Endodermal cell (in vitro differentiated cells): ENCODE data around the gene ENOSF1. TPM values are rescaled to one million over a fixed set of nuclear protein-coding genes. Genes with fewer than 3 reads are reported as not detected.

Source experiments
- DNase-seq: peaks from one replicate; pipeline ENCODE4 v3.0.0-alpha.2; 2017
- H3K27ac ChIP-seq: 2 replicates; pipeline ENCODE4 v1.5.1; 2013; ENCODE audit warnings: mild to moderate bottlenecking, low read depth, low read length, moderate library complexity
- H3K27me3 ChIP-seq: 2 replicates; pipeline ENCODE4 v1.6.1; 2013; ENCODE audit warnings: mild to moderate bottlenecking, low read length, moderate library complexity; ENCODE audit not compliant: insufficient read depth, control insufficient read depth, poor library complexity, severe bottlenecking
- H3K36me3 ChIP-seq: 2 replicates; pipeline ENCODE4 v1.7.0; 2013; ENCODE audit warnings: mild to moderate bottlenecking, low read length, moderate library complexity; ENCODE audit not compliant: control insufficient read depth, insufficient read depth
- H3K4me1 ChIP-seq: one replicate; pipeline ENCODE4 v1.7.0; 2013; ENCODE audit warnings: low read length; ENCODE audit not compliant: control insufficient read depth, insufficient read depth
- H3K4me3 ChIP-seq: 2 replicates; pipeline ENCODE4 v1.5.1; 2013; ENCODE audit warnings: mild to moderate bottlenecking, low read length, moderate library complexity
- H3K9ac ChIP-seq: 2 replicates; pipeline ENCODE4 v1.6.1; 2013; ENCODE audit warnings: mild to moderate bottlenecking, low read length, moderate library complexity; ENCODE audit not compliant: poor library complexity, severe bottlenecking; ENCODE audit errors: extremely low read depth
- H3K9me3 ChIP-seq: 2 replicates; pipeline ENCODE4 v1.6.1; 2013; ENCODE audit warnings: mild to moderate bottlenecking, low read length, moderate library complexity; ENCODE audit not compliant: control insufficient read depth
- H3K27ac Mint-ChIP-seq: 2 replicates; pipeline ENCODE4 v1.8.0; 2020; ENCODE audit warnings: mixed read lengths
- H3K27me3 Mint-ChIP-seq: 2 replicates; pipeline ENCODE4 v1.8.0; 2021; ENCODE audit warnings: mild to moderate bottlenecking, mixed read lengths; ENCODE audit not compliant: insufficient read depth
- H3K36me3 Mint-ChIP-seq: 2 replicates; pipeline ENCODE4 v1.8.0; 2020; ENCODE audit warnings: low read depth, mixed read lengths
- H3K4me1 Mint-ChIP-seq: 2 replicates; pipeline ENCODE4 v1.8.0; 2020; ENCODE audit warnings: mixed read lengths
- H3K4me3 Mint-ChIP-seq: 2 replicates; pipeline ENCODE4 v1.8.0; 2020; ENCODE audit warnings: mild to moderate bottlenecking, moderate library complexity, mixed read lengths
- H3K9me3 Mint-ChIP-seq: 2 replicates; pipeline ENCODE4 v1.8.0; 2020; ENCODE audit warnings: mild to moderate bottlenecking, mixed read lengths
- CTCF ChIP-seq: fragments of 200-600 bp; sonication (generic); conservative IDR thresholded peaks from 2 replicates; pipeline ENCODE4 v1.5.0; 2021; ENCODE audit warnings: antibody characterized with exemption, mild to moderate bottlenecking
- WGBS, 2 experiments: methylation state at CpG; one replicate each; pipeline versions ENCODE4 v1.1.5 to v1.1.7; 2013; ENCODE audit warnings: missing lambda C conversion rate in 2 of 2, mixed read lengths in 1 of 2; ENCODE audit not compliant: insufficient coverage in 1 of 2, insufficient read length in 1 of 2; 5-methylcytosine and 5-hydroxymethylcytosine counted together
- total RNA-seq, 2 donors: library from RNA; stranded (reverse); fragmentation: NEBNext Ultra II Directional in 1 of 2; extraction: Animal tissue kit (Norgen Biotek cat#: 25700) in 1 of 2; gene quantifications; 2 replicates in 1 of 2; 3 replicates in 1 of 2; pipeline ENCODE4 v1.2.1, GENCODE V29; 2021

The ENOSF1 gene
- total RNA-seq, 2 donors from 2014 or later = 85.7 to 89.5 TPM

GRCh38 chr18:652131-652530 lies 60.3 kb downstream of the ENOSF1 start:
- H3K27ac Mint-ChIP-seq = no peak overlapping the region
- H3K36me3 Mint-ChIP-seq = no peaks in the 10 kb centered on the region
- H3K4me1 Mint-ChIP-seq = peaks cover 10% of the 10 kb centered on the region
- H3K27me3 ChIP-seq = no peaks in the 10 kb centered on the region
- no peaks in the 10 kb centered on the region for H3K36me3 ChIP-seq
- H3K27ac ChIP-seq = no peak overlapping the region
- no peak overlapping the region for H3K4me3 Mint-ChIP-seq
- 64 to 91% methylated on average over 2 to 4 of the region's 4 CpGs for WGBS, 2 experiments
- DNase-seq = no peak
- no peak for TF ChIP-seq CTCF
- H3K9me3 ChIP-seq = no peaks in the 10 kb centered on the region
- H3K4me1 ChIP-seq = no peaks in the 10 kb centered on the region
- no peaks in the 10 kb centered on the region for H3K27me3 Mint-ChIP-seq
- H3K4me3 ChIP-seq = no peak overlapping the region
- H3K9ac ChIP-seq = no peak overlapping the region
- H3K9me3 Mint-ChIP-seq = no peaks in the 10 kb centered on the region

- Histone ChIP-seq H3K36me3 (no peaks in the 10 kb centered on the region), H3K9me3 (no peaks in the 10 kb centered on the region), H3K9ac (no peak overlapping the region), H3K27me3 (no peaks in the 10 kb centered on the region), H3K27ac (no peak overlapping the region), H3K4me3 (no peak overlapping the region), H3K4me1 (no peaks in the 10 kb centered on the region)
- Mint-ChIP-seq H3K4me1 (peaks cover 5% of the 10 kb centered on the region), H3K27me3 (peaks cover 1% of the 10 kb centered on the region), H3K9me3 (no peaks in the 10 kb centered on the region), H3K36me3 (no peaks in the 10 kb centered on the region), H3K27ac (no peak overlapping the region), H3K4me3 (no peak overlapping the region)
- DNase-seq = no peak
- 85% methylated on average over 4 to 6 of the region's 6 CpGs for WGBS, 2 experiments
- no peak for TF ChIP-seq CTCF
Measured at GRCh38 chr18:650428-650858, 62.0 kb downstream of the ENOSF1 start.

- no peaks in the 10 kb centered on the region for H3K36me3 ChIP-seq
- H3K27me3 Mint-ChIP-seq = peaks cover 1% of the 10 kb centered on the region
- H3K4me1 Mint-ChIP-seq = peaks cover 4% of the 10 kb centered on the region
- DNase-seq = no peak
- no peaks in the 10 kb centered on the region for H3K9me3 Mint-ChIP-seq
- no peak overlapping the region for H3K9ac ChIP-seq
- H3K27me3 ChIP-seq = no peaks in the 10 kb centered on the region
- TF ChIP-seq CTCF = no peak
- no peak overlapping the region for H3K27ac Mint-ChIP-seq
- no peak overlapping the region for H3K4me3 ChIP-seq
- no peaks in the 10 kb centered on the region for H3K36me3 Mint-ChIP-seq
- WGBS, 2 experiments = 89 to 95% methylated on average over 3 to 4 of the region's 5 CpGs
- H3K9me3 ChIP-seq = peaks cover 4% of the 10 kb centered on the region
- H3K4me3 Mint-ChIP-seq = no peak overlapping the region
- no peaks in the 10 kb centered on the region for H3K4me1 ChIP-seq
- no peak overlapping the region for H3K27ac ChIP-seq
Measured at GRCh38 chr18:649341-649740, 63.1 kb downstream of the ENOSF1 start.
